GM18951 (cell line): ENCODE data around the gene COG3.

Source experiments
- POLR2A ChIP-seq: IDR thresholded peaks from 4 replicates; pipeline ENCODE4 v1.6.1; 2011; ENCODE audit warnings: mild to moderate bottlenecking; ENCODE audit not compliant: insufficient read length, insufficient read depth; ENCODE audit errors: extremely low read depth
- in situ Hi-C: fragments of 300-500 bp; cut with MboI; formaldehyde crosslinking; loops from one replicate; pipeline ENCODE4 v1.12.0; 2022; ENCODE audit warnings: low sequenced_read_pairs, mixed read lengths, inconsistent platforms; ENCODE audit not compliant: unreplicated experiment

The COG3 gene

DNA sequence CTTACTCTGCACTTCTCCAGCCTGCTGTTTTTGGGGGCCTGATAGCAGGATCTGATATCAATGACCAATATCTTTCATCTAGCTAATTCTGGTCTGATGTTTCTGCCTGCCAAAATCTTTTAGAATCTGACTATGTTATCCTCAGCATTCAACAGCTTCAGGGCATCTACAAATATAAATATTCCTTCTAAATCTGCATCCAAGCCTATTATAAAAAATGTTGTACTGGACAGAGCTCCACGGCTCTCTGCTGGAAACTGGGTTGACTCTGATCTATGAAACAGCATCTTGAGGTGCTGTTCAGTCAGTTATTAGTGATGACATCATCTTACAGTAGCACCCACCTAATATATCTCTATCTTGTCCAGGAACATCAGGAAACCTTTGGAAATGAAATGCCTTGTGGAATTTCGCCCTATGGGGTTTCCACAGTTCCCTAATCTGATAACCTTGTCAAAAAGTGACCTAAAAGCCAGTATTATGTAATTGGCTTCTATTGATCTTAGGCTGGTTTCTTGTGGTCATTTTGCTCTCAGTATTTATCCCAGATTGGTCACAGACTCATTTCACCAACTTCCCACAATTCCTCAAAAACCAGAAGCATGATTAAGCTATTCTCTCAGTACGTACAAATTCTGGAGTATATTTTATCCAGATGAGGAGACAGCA lies 117.8 kb downstream of the COG3 start:
- no peak for TF ChIP-seq POLR2A
- in situ Hi-C loops = no loop called here

DNA sequence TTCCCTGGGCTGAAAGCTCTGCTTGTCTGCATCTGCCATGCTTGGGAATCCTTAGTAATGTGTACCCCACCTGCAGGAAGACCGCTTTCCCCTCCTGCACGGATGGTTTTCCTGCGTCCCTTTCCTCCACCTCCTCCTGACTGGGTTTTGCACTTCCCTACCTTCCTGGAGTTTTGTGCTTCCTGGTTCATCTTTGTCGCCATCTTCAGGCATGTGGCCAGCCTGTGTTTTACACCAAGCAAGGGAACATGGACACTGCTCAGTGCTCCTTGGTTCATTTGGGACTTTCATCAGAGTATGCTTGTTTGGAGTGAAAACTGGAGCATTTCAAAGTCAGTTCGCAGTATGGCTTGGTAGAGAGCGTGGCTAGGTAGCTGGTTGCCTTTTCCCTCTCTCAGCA lies 120.1 kb downstream of the COG3 start:
- in situ Hi-C loops = no loop called here
- no peak for TF ChIP-seq POLR2A
